Central memory CD4-positive, alpha-beta T cell (primary cell): ENCODE measurements around the gene CREBBP.

ENCODE experiments used
- DNase-seq: peaks from one replicate; pipeline ENCODE4 v3.0.0; 2022

The CREBBP gene

DNA sequence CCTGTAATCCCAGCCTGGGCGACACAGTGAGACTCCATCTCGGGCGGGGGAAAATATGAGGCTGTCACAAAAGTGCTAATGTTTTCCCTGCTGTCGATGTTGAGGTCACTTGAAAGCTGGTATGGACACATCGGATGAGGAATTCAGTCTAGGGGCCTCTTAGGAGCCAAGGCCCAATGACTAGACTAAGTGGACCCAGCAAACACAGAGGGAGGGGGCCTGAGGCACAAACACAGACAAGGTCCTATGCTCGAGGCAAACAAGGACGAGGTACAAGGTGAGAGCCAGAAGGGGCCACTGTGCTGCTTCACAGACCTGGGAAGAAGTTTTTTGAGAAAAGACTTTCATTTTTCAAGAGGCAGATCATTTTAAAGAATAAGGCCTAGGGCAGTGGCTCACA lies 178.4 kb downstream of the CREBBP start:
- DNase-seq, result no peak

DNA sequence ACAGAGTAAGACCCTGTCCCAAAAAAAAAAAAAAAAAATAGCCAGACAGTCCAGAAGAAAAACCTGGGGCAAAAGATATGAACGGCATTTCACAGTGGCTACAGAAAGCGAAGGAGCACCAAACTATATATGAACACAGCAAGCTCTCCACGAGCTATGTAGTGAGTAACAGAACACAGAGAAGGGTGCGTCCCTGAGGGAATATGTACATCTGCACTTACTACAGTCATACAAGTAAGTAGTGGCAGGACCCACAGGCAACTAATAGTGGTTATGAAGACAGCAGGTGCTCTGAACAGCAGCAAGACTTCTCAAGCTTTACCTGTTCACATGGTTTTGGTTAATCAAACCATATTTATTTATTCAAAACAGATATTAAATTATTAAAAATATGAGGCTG lies 179.0 kb downstream of the CREBBP start:
- DNase-seq, result no peak

DNA sequence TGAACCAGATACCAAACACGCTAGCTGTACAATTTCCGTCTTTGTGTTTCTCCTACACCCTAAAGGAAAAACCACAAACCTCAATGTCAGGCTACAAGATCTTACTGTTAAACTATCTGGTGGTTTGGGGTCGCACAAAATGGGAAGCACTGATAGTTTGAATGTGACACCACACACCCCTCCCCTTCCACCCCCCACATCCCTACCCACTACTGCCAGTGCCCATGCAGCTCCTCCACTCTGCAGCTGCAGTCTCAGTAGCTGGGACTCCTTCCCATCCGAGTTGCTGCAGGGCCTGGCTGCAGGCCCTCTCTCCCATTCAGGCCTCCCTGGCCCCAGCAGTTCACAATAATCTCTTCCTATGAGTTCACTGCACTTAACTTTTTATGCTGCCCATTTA lies 181.6 kb downstream of the CREBBP start:
- no peak for DNase-seq

DNA sequence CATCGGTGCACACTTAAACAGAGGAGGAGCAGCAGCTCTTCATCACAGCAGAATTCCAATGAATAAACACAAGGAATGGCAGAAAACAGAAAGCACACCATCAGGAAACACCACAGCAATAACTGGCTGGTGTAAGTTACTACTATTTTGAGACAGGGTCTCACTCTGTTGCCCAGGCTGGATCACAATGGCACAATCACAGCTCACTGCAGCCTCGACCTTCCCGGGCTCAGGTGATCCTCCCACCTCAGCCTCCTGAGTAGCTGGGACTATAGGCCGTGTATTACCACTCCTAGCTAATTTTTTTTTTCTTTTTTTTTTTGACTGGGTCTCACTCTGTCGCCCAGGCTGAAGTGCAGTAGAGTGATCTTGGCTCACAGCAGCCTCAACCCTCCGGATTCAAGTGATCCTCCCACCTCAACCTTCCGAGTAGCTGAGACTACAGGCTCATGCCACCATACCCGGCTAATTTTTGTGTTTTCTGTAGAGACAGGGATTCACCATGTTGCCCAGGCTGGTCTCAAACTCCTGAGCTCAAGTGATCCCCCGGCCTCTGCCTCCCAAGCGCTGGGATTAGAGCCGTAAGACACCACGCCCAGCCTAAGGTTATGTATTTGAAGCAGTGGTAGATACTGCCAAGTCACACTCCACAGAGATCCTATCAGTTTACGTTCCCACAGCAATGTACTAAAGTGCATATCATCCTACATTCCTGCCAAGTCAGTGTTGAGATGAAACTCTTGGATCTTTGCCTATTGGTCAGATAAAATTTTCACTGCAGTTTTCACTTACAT lies 183.9 kb downstream of the CREBBP start:
- DNase-seq, result no peak

DNA sequence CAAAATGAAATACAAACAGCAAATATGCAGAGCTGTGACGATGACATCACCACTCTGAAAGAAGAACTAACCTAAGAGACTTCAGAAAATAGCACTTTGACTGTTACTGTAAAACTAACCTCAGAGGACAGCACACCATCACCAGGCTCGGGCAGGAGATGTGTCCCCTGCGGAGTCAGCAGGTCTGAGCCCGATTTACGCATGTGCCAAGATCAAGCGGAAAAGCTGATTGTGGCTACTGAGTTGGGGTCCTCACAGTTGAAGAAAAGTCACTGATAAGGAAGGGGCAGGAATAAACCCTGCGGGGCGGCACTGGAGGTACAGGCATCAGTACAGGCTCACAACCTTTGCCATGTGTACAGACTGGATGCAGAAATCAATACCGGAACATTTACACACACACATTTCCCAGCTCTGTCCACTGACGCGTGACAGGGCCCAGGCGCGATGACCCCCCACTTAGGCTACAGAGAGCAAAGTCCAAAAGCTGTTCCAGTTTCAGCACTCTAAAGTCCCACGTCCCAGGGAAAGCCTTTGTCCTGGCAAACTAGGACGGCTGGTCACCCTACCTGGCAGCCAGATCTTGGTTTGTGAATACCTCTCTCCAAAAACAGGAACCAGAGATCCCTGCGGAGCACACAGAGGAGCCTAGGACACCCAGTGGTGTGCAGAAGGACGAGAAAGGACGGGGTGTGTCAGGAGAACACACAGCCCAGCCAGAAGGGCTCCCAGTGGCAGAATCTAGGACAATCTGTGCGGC lies 184.7 kb downstream of the CREBBP start:
- no peak for DNase-seq

DNA sequence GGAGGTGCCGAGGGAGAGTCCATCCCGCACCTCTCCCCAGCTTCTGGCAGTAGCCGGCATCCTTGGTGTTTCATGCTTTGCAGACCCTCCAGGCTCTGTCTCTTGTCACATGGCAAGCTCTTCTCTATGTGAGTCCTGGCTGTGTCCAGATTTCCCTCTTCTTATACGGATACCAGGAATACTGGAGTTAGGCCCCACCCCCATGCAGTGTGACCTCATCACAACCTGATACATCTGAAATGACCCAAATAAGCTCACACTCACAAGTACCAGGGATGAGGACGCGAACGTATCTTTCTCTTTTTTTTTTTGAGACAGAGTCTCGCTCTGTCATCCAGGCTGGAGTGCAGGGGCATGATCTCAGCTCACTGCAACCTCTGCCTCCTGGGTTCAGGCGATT lies 186.5 kb downstream of the CREBBP start:
- no peak for DNase-seq

DNA sequence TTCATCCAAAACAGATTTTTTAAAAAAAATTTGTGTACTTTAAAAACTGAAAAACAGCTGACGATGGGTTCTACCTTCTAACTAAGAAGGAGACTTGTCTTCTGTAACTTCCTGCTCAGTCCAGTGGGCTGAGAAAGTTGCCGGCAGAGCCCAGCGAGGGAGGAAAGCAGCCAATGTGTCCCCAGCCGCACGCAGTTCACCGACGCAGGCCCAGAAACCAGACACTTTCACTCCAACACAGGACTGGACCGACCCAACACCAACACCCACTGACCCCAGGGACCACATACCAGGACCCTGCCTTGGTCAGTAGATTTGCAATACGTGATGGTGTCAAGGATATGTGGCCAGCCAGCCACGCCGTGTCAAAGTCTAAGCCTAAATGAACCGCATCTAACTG lies 188.8 kb downstream of the CREBBP start:
- no peak for DNase-seq

DNA sequence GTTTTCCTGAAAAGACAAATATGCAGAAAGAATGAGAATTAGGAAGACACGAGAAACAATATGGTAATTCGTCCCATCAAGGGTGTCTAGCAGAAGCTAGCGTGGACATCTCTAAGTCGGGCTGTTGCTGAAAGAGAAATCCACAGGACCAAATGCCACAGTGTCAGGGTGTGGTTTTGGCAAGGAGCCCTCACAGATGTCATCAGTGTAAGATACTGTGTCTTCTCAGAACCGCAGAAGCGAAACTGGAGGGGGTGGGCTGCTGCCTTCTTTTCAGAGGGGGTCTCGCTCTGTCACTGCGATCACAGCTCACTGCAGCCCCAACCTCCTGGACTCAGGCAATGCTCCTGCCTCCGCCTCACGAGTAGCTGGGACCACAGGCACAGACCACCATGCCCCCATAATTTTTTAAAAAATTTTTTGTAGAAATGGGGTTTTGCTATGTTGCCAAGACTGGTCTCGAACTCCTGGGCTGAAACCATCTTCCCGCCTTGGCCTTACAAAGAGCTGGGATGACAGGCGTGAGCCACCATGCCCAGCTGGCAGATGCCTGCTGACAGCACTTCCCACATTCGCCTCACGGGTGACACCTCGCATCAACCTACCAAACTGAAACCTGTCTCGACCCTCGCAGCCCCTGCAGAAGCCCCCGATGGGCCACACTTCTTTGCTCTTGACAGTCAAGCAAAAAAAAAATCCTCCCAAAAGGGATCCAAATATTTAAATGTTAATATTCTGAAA lies 189.4 kb downstream of the CREBBP start:
- DNase-seq, result no peak

DNA sequence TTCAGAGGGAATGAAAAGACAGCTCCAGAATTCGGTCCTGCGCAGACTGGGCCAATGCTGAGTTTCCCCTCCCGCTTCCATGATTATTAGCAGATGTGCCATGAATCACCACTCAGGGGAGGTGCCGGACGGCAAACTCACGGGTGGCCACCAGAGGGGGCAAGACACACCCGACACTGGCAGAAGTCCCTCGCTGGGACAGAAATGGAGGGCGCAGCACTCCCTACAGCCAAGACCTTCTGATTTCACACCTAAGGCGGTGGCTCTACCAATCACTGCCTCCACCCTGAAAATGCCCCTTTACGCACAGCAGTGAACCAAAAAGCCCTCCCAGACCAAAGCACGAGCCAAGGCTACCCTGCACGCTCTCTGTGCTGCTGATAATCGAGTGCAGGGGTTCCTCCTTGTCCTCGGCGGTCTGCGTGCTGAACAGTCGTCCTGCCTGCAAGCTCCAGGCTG lies 190.0 kb downstream of the CREBBP start:
- DNase-seq, result peak; percentile 72

DNA sequence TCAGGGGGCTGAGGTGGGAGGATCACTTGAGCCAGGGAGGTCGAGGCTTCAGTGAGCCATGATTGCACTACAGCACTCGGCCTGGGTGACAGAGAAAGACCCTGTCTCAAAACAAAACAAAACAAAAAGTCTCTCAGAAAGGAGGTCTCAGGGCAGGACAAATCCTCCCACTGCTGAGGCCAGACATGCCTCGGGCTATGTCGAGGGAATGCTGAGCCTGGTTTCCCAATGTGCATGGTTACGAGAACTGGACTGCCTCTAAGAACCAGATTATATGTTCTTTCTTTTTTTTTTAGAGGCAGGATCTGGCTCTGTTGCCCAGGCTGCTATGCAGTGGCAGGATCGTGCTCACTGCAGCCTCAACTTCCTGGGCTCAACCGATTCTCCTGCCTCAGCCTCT lies 190.8 kb downstream of the CREBBP start:
- DNase-seq, result no peak

DNA sequence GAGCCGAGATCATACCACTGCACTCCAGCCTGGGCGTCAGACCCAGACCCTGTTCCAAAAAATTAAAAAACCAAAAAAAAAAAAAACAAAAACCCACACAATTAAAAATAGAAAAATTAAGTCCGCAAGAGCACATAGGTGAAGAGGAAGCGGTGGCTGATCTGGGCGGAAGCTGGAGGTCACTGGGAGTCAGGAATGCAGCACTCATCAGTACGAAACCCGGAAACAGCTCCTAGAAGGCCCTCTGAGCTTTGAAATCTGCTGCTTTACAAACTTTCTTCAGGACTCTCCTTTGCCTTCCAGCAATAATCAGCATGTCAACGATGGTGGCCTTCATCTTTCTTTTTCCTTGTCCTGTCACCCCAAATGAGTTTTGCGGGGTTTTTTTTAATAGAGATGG lies 192.7 kb downstream of the CREBBP start:
- DNase-seq, result no peak

DNA sequence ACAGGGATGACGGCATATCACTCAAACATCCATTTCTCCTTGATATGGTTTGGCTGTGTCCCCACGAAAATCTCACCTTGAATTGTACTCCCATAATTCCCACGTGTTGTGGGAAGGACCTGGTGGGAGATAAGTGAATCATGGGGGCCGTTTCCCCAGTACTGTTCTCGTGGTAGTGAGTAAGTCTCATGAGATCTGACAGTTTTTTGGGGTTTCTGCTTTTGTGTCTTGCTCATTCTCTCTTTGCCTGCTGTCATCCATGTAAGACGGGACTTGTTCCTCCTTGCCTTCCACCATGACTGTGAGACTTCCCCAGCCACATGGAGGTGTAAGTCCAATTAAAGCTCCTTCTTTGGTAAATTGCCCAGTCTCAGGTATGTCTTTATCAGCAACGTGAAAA lies 193.5 kb downstream of the CREBBP start:
- DNase-seq, result no peak

DNA sequence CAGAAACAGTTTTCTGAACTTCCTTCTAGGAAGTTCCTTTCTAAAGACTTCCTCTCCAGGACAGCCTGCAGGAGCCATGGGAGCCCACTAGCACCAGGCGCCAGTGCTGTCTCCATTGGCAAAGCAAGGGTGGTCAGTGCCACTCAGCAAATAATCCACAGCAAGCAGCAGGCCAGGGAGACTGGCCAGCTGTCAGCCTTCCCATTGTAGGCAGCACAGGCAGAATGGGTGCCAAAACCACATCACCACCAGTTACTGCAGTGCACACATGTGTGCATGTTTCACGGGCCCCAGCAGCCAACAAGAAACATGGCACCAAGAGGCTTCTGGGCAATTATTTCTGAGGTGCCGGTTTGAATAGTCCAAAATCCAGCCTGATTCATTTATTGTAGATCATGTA lies 199.3 kb downstream of the CREBBP start:
- no peak for DNase-seq

DNA sequence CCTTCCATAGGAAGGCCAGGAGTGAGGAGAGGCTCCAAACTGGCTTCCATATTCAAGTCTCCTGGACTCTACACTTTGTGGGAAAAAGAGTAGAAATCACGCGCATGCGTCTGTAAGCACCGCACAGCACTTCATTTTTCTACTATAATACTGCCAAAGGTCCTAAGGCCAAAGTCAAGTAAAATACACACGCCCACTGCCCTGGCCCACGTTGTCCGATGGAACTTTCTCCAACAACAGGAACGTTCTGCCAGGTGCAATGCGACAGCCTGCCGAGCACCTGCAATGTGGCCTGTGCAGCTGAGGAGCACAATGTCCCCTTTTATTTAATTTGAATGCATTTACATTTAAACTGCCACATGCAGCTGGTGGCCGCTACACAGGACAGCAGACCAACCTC lies 202.5 kb downstream of the CREBBP start:
- no peak for DNase-seq

DNA sequence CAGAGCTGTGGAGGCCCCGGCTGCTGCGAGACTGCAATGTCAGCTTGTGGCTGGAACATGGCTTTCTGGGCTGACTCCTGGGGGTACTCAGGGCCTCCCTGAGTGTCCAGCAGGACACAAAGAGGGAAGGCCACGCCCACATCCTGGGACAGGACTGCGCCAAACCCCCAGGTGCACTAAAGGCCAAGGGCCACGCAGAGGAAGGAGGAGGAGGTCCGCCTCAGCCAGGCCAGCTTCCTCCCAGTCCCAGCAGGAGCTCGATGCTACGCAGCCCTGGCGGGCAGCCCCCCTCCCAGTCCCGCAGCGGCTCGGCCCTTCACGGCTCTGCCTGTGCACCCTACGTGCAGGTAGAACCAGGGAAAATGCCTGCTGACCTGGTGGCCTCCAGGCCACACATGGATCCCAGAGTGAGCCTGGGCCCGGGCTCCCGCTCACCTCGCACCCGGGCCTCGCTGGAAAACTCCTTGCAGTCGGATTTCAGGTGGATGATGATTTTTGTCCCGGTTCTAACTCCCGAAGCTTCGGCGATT lies 204.8 kb downstream of the CREBBP start:
- no peak for DNase-seq
